ENCODE results near the gene MED16.

Gene MED16

GRCh38 chr19:876780-877314 lies 16.1 kb downstream of the MED16 start:
- TF ChIP-seq GATA2 (IDR thresholded peaks at IDR 0.05; ENCODE audit: low read depth, low read length): no peak
- TF ChIP-seq GATA3 (IDR thresholded peaks at IDR 0.05; ENCODE audit: low read depth, low read length): no peak

DNA sequence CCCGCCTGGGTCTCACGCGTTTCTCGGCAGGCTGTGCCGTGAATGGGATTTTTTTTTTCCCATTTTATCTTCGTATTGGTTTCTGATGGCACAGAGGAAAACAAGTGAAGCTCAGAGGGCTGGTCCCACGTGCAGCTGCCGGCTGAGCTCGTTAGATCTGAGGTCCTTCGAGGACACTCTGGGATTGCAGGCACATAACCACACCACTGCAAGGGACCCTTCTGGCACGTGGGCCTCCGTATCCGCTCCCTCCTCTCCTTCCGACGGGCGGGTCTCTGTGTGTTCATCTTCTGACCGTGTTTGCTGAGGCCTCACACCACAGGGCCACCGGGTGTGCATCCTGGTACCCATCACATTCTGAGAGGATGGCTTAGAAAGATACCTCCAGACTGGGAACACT lies 16.9 kb downstream of the MED16 start:
- TF ChIP-seq GATA2 (IDR thresholded peaks at IDR 0.05; ENCODE audit: low read depth, low read length): no peak
- TF ChIP-seq GATA3 (IDR thresholded peaks at IDR 0.05; ENCODE audit: low read depth, low read length): no peak

GRCh38 chr19:875265-875879 lies 17.6 kb downstream of the MED16 start:
- TF ChIP-seq GATA2 (IDR thresholded peaks at IDR 0.05; ENCODE audit: low read depth, low read length) (no peak), GATA3 (IDR thresholded peaks at IDR 0.05; ENCODE audit: low read depth, low read length) (no peak)

- TF ChIP-seq GATA3 (IDR thresholded peaks at IDR 0.05; ENCODE audit: low read depth, low read length) (no peak), GATA2 (IDR thresholded peaks at IDR 0.05; ENCODE audit: low read depth, low read length) (no peak)
Observed at GRCh38 chr19:873561-874041, 19.4 kb downstream of the MED16 start.

GRCh38 chr19:873084-873483 lies 19.9 kb downstream of the MED16 start:
- no peak for TF ChIP-seq GATA3 (IDR thresholded peaks at IDR 0.05; ENCODE audit: low read depth, low read length)
- no peak for TF ChIP-seq GATA2 (IDR thresholded peaks at IDR 0.05; ENCODE audit: low read depth, low read length)

DNA sequence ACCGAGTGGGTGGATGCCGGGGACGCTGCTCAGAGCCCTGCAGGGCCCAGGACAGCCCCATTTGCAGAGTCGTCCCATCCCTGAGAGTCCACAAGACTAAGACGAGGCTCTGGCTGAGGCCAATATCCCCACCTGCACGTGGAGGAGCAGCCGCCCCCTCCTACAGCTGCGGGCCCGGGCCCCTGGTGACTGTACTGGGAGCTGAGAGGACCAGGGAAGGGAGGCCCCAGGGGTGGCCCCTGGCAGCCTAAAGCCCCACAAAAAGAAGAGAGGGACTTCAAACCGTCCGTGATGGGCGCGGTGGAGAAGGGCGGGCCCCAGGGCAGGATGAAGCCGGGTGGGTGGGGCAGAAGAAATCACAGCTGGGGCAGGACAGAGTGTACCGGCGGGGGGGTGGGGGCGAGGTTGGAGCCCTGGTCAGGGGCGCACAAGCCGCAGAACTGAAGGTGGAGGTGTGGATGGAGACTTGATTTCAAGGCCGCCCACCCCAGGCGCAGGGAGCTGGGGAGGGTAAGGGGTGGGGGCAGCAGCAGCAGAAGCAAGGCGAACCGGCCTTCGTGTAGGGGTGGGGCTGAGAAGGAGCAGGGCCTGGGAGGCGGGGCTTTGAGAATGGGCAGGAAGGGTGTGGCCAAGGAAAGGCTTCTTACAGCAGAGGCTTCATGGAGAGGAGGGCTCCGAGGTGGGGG lies 20.6 kb downstream of the MED16 start:
- TF ChIP-seq GATA3 (IDR thresholded peaks at IDR 0.05; ENCODE audit: low read depth, low read length) (no peak), GATA2 (IDR thresholded peaks at IDR 0.05; ENCODE audit: low read depth, low read length) (no peak)

DNA sequence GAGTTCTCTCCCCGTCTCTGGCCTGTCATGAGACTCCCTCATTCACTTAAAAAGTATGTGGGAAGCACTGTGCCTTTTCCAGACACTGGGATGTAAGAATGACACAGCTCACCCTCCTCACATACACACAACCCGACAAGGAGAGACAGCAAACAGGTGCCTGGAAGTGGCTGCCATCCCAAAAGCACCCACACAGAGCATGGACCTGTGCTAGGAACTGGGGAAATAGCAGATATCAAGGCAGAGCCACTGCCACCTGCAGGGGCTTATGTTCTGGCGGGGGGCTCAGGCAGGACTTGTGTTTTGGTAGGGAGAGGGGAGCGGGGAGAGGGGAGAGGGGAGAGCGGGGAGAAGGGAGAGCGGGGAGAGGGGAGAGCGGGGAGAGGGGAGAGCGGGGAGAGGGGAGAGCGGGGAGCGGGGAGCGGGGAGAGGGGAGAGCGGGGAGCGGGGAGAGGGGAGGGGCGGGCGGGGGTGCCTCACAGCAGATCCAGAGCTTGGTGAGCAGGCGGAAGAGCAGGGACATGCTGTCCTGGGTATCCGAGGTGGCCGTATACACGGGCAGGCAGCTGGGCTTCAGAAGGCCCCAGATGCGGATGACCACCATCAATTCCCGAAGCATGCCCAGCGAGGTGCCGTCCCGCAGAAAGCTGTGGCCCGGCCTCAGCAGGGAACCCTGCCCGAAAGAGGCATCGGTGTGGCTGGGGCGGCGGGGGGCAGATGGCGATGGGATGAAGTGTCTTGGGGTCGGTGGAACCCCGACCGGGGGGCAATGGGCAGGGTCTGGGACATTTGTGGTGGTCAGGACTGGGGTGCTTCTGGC lies 21.3 kb downstream of the MED16 start:
- TF ChIP-seq GATA3 (IDR thresholded peaks at IDR 0.05; ENCODE audit: low read depth, low read length) (no peak), GATA2 (IDR thresholded peaks at IDR 0.05; ENCODE audit: low read depth, low read length) (no peak)

DNA sequence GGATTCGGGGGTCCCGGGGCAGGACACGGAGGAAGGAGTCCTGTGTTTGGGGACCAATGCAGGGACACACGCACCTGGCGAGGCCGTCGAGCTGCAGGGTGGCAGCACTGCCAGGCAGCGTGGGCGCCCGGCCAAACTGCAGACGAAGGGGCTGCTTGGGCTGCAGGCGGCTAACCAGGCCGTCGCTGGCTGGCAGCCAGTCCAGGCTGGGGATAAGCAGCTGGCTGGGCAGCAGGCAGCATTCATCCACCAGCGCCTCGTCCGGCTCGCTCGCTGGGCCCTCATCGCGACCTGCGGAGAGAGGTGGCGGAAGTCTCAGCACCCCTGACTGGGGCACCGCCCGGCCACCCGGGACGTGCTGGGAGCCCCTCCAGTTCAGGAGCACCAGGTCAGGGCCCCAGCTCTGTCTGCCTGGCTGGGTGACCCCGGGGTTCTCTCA lies 22.0 kb downstream of the MED16 start:
- TF ChIP-seq GATA3 (IDR thresholded peaks at IDR 0.05; ENCODE audit: low read depth, low read length): no peak
- TF ChIP-seq GATA2 (IDR thresholded peaks at IDR 0.05; ENCODE audit: low read depth, low read length): no peak

- TF ChIP-seq GATA3 (IDR thresholded peaks at IDR 0.05; ENCODE audit: low read depth, low read length) (no peak), GATA2 (IDR thresholded peaks at IDR 0.05; ENCODE audit: low read depth, low read length) (no peak)
Observed at GRCh38 chr19:870314-870713, 22.7 kb downstream of the MED16 start.

DNA sequence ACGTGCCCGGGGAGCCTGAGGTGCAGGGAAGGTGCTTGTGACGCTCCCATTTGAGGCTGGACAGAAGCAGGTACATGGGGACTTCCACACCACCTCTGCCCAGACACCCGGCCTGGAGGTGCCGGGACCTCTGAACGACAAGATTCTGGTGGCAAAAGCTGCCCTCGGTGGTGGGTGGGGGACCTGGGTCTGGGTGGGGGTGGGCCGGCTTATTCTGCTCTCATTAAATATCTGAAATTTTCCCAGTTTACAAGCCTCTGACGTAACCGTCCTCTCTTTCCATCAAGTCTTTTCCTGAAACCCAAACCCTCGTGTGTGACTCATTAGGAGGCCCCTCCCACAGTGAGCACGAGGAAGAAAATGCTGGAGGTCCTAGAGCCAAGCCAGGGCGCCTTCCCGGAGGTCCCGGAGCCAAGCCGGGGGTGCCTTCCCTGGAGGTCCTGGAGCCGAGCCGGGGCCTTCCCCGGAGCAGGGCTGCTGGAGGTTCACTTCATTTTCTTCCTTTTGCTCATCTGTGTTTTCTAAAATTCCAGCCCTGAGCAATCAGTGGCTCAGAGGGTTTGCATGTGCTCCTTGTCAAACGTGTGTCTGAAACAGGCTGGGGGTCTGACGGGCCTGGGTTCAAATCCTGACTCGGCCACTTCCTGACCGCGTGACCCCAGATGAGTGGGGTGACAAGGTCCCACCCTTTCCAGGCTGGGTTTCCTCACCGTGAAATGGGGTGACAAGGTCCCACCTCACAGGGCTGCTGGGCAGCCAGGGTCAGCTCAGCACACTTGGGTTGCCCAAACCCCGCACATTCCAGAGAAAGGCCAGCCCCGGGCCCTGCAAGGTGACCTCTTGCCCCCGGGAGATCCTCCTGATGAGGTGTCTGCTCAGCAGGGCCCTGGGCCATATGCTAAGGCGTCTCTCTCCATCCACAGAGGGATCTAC lies 23.5 kb downstream of the MED16 start:
- no peak for TF ChIP-seq GATA3 (IDR thresholded peaks at IDR 0.05; ENCODE audit: low read depth, low read length)
- TF ChIP-seq GATA2 (IDR thresholded peaks at IDR 0.05; ENCODE audit: low read depth, low read length): no peak

GRCh38 chr19:868458-869244 lies 24.3 kb downstream of the MED16 start:
- TF ChIP-seq GATA2 (IDR thresholded peaks at IDR 0.05; ENCODE audit: low read depth, low read length) (no peak), GATA3 (IDR thresholded peaks at IDR 0.05; ENCODE audit: low read depth, low read length) (no peak)

DNA sequence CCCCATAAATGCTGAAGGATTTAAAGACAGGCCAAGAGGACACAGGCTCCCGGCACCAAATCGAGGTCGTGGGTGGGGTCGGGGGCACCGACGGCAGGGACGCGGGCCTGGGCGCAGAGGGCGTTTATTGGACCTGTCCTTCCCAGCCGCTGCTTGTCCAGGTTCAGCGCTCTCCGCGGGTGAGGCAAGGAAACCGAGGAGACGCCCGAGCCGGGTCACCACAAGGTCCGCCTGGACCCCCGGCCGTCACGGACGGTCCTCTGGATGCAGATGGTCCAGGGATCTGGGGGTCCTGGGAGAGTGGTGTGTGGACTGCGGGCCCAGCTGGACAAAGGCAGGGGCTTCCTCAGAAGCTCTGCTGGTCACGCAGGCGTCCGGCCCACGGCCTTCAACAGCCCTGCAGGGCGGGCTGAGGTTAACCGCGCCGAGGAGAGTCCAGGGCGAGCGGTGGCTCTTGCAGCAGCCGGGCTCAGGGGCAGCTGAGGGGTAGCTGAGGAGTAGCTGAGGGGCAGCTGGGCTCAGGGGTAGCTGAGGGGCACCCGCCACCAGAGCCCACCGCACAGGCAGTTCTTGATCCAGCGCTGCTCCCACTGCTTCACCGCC lies 25.0 kb downstream of the MED16 start:
- TF ChIP-seq GATA3 (IDR thresholded peaks at IDR 0.05; ENCODE audit: low read depth, low read length) (no peak), GATA2 (IDR thresholded peaks at IDR 0.05; ENCODE audit: low read depth, low read length) (no peak)
